ENCODE results near the gene ADA.

DNA sequence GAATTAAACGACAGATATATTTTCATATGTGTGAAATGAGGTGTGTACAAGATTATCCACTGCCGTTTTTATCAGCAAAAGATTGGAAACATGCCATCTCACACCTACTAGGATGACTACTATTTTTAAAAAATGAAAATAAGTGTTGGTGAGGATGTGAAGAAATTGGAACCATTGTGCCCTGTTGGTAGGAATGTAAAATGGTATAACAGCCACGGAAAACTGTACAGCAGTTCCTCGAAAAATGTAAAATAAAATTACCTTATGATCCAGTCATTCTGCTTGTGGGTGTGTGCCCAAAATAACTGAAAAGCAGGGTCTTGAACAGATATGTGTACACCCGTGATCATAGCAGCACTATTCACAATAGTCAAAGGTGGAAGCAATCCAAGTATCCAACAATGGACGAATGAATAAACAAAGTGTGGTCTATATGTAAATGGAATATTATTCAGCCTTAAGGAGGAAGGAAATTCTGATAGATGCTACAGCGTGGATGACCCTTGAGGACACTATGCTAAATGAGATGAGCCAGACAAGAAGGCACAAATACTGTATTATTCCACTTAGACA lies 36.6 kb upstream of the ADA start:
- TF ChIP-seq EZH2 (IDR thresholded peaks at IDR 0.05; ENCODE audit: insufficient read depth, poor library complexity, severe bottlenecking): no peak
- TF ChIP-seq EZH2phosphoT487 (IDR thresholded peaks at IDR 0.05; ENCODE audit: insufficient read depth, low read depth): no peak

Measured in GM23248 (cell line).